Endometrium (tissue), 2 donors: ENCODE measurements around the gene ALPP.
"Not testable (repeated sequence)": the region's sequence is repeated elsewhere in the genome, so short reads cannot be mapped to it uniquely, and the experiment has no call there.

Experiments
- FAIRE-seq: peaks from 2 replicates; lab custom pipeline; 2012; peaks lifted over from hg19 to GRCh38; lab: Jason Lieb, UNC
- donor health status: control.
- donor health status: control.

Gene ALPP

DNA sequence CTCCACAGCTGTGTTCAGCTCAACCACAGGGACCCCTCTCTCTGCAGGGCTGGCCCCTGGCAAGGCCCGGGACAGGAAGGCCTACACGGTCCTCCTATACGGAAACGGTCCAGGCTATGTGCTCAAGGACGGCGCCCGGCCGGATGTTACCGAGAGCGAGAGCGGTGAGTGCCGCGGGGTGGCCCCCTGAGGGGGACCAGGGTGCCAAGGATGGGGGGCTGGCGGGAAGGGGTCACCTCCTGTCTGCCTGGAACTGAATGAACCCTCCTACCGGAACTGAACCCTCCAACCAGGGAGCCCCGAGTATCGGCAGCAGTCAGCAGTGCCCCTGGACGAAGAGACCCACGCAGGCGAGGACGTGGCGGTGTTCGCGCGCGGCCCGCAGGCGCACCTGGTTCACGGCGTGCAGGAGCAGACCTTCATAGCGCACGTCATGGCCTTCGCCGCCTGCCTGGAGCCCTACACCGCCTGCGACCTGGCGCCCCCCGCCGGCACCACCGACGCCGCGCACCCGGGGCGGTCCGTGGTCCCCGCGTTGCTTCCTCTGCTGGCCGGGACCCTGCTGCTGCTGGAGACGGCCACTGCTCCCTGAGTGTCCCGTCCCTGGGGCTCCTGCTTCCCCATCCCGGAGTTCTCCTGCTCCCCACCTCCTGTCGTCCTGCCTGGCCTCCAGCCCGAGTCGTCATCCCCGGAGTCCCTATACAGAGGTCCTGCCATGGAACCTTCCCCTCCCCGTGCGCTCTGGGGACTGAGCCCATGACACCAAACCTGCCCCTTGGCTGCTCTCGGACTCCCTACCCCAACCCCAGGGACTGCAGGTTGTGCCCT is 2.9 kb downstream of the ALPP start:
- not testable (repeated sequence) for FAIRE-seq

- FAIRE-seq: no peak
Observed at GRCh38 chr2:232382331-232383225, 4.0 kb downstream of the ALPP start.

GRCh38 chr2:232384466-232384865 is 5.9 kb downstream of the ALPP start:
- no peak for FAIRE-seq

GRCh38 chr2:232385058-232385457 is 6.5 kb downstream of the ALPP start:
- not testable (repeated sequence) for FAIRE-seq

GRCh38 chr2:232385660-232386489 is 7.3 kb downstream of the ALPP start:
- FAIRE-seq: no peak

GRCh38 chr2:232386490-232386739 is 7.9 kb downstream of the ALPP start:
- no peak for FAIRE-seq

DNA sequence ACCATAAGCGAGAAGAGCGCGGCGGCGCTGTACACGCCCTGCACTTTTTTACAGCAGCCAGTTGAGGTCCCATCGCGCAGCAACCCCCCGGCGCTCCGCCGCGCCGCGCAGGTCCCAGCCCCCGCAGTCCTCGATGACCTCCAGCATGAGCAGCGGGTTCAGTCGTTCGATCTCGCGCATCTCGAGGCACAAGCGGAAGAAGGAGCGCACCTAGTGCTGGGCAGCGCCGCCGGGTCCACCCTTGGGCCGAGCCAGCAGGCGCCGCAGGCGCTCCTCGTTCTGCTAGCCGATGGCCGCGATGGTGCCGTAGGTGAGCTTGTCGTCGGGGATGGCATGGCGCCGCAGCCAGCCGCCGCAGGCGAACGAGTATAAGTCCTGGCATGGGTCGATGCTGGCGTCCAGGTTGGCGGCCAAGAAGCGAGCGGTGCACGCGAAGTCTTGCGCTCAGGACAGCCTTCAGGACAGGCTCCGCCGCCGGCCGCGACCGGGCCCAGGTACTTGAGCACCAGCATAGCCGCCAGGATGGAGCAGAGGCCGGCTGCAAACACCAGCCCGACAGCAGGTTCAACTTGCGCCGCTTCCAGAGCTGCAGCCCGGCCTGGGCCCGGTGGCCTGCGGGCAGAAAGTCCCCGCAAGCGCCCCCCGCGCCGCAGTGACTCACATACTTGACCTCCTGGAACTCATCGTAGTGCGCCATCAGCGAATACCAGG is 8.3 kb downstream of the ALPP start:
- no peak for FAIRE-seq

GRCh38 chr2:232387451-232388171 is 9.1 kb downstream of the ALPP start:
- FAIRE-seq: no peak

- FAIRE-seq: no peak
Observed at GRCh38 chr2:232388324-232388891, 9.9 kb downstream of the ALPP start.

GRCh38 chr2:232389327-232389726 is 10.8 kb downstream of the ALPP start:
- no peak for FAIRE-seq

GRCh38 chr2:232390661-232391060 is 12.1 kb downstream of the ALPP start:
- no peak for FAIRE-seq

DNA sequence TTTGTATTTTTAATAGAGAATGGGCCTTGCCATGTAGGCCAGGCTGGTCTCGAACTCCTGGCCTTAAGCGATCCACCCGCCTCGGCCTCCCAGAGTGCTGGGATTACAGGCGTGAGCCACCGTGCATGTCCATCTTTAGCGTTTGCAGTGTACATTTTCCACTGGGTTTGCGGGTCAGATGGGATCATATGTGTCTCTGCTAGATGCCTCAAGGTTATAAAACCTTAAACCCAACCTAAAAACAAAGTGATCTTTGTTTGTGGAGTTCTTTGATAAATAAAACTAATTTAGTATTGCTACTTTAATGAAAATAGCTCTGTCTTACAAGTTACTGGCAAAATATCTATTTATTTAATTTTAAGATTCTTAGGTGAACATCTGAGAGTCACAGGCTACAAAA is 15.0 kb downstream of the ALPP start:
- no peak for FAIRE-seq

DNA sequence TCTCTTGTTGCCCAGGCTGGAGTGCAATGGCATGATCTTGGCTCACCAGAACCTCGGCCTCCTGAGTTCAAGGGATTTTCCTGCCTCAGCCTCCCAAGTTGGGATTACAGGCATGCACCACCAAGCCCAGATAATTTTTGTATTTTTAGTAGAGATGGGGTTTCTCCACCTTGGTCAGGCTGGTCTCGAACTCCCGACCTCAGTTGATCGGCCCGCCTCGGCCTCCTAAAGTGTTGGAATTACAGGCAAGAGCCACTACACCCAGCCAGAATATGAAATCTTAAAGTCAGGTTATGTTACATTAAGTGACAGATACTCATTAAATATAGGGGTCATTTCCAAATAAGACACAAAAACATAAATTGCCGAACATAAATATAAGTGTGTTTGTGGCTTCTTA is 15.9 kb downstream of the ALPP start:
- not testable (repeated sequence) for FAIRE-seq

DNA sequence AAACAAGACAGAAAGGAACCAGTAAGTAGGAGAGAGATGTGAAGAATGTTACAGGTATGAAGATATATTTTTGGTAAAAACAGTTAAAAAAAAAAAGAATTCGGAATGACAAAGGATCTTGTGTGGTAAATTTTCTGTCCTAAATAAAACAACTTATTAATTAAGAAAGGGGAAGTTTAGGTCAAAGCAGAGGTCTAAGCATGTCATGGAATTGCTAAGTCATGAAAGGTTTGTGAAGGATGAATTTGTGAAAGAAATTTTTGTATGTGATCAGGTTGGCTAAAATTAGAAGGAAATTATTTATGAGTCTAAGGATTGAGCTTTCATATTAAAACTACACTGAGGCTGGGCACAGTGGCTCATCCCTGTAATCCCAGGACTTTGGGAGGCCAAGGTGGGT is 17.0 kb downstream of the ALPP start:
- no peak for FAIRE-seq

DNA sequence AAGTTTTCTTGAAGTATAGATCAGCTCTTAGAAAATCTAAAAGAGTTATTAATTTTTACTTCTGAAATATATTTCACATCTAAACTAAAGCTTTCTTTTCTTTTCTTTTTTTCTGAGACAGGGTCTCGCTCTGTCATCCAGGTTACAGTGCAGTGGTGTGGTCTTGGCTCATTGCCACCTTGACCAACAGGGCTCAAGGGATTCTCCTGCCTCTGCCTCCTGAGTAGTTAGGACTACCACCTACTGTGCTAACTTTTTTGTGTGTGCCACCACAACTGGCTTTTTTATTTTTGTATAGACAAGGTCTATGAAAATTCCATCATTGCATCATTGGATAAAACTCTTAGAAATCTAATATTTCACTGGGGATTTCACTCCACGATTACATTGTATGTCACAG is 18.1 kb downstream of the ALPP start:
- no peak for FAIRE-seq

DNA sequence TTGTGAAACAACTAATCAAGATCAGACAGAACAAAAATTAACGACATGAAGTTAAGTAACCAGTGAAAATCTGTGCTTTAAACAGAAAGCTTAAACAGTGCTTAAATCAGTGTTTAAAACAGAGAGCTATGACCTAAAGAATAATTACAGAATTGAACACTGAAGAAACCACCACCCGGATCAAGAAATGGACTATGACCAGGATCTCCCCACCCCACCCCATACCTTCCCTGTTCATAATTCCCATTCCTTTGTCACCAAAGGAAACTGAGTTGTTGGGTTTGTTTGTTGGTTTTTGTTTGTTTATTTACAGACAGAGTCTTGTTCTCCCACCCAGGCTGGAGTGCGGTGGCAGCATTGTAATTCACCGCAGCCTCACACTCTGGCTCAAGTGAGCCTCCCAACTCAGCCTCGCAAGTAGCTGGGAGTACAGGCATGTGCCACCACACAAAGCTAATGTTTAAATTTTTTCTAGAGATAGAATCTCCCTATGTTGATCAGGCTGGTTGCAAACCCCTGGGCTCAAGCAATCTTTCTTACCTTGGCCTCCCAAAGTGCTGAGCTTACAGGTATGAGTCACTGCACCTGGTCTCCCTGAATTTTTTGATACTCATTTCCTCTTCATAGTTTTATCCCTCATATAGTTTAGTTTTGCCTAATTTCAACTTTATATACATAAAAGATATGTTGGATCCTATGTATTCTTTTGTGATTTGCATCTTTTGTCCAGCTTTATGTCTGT is 19.9 kb downstream of the ALPP start:
- no peak for FAIRE-seq

GRCh38 chr2:232400256-232401015 is 21.9 kb downstream of the ALPP start:
- no peak for FAIRE-seq

DNA sequence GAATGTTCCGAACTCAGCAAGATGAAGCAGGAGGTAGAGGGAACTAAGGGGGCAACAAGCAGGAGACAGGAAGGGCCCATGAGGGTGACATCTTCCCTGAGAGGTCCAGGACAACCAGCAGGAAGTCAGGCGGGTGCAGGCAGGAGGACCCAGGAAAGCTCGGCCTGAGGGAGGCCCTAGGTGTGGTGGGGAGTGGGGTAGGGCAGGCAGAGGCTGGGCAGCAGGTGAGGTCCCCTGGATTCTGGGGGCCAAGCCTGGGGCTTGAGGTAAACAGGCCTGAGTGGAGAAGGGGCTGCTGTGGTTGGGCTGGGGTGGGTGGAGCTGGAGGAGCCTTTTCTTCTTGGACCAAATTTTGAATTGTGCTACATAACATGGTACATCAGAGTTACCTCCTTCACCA is 24.0 kb downstream of the ALPP start:
- no peak for FAIRE-seq

DNA sequence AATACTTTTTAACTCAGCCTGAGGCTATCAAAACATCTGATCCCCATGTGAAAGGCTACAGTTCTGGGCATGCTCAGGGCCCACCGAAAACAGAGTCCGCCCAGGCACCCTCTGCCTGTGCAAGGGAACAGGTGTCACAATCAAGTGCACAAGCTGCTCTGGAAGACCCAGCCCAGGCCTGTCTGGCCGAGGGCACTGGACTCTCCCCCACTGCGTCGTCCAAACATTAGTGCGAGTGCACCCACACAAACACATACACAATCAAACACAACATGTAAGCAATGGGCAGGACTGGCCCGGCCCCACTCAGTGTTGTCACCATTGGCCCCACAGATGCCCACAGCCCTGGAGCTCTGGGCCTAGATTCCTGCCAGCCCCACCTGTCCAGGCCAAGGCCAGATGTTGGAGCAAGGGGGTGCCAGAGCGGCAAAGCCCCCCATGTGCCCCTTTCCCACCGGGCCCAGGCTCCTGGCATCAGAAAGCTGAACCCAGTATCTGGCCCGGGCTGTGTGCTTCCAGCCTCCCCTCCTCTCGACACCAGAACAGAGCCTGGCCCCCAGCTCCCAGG is 27.5 kb downstream of the ALPP start:
- no peak for FAIRE-seq
